GM10248 (cell line): ENCODE data around the gene COL9A2.

Experiments
- CTCF ChIA-PET: fragments of 300-600 bp; sonication (Branson Sonifier 250); formaldehyde crosslinking; extraction: SDS; loops from one replicate; lab custom pipeline; 2021; ENCODE audit warnings: antibody characterized with exemption; lab: Yijun Ruan, JAX
- POLR2A ChIA-PET: fragments of 350-650 bp; sonication (Branson Sonifier 250); formaldehyde crosslinking; extraction: SDS; loops from one replicate; lab custom pipeline; 2020; ENCODE audit warnings: antibody characterized with exemption; lab: Yijun Ruan, JAX
- DNase-seq: peaks from one replicate; pipeline ENCODE4 v3.0.0; 2012; ENCODE audit errors: extremely low spot score
- CTCF ChIP-seq: IDR thresholded peaks from 2 replicates; pipeline ENCODE4 v1.5.1; 2012; ENCODE audit warnings: mild to moderate bottlenecking, low read depth; ENCODE audit errors: extremely low read depth, missing control alignments, control extremely low read depth

The COL9A2 gene

GRCh38 chr1:40305871-40306270 is 11.2 kb downstream of the COL9A2 start:
- ChIA-PET POLR2A (no interaction called here), CTCF (interaction anchor here (1.0 to 3.1 kb wide), 3 partner anchors 10 to 153 kb away, joined by 3 to 16 read pairs (median 3); no protein-coding TSS in a partner anchor)
- DNase-seq = no peak
- no peak for TF ChIP-seq CTCF

- POLR2A ChIA-PET = interaction anchor here (0.7 kb wide), 1 partner anchor 8 kb away, joined by 5 read pairs; no protein-coding TSS in a partner anchor
- TF ChIP-seq CTCF = no peak
- CTCF ChIA-PET = interaction anchor here (0.9 to 3.1 kb wide), 5 partner anchors 10 to 163 kb away, joined by 3 to 16 read pairs (median 3); no protein-coding TSS in a partner anchor
- DNase-seq = no peak
Observed at GRCh38 chr1:40305451-40305850, 11.6 kb downstream of the COL9A2 start.

- ChIA-PET CTCF (interaction anchor here (3.1 kb wide), 1 partner anchor 12 kb away, joined by 16 read pairs; no protein-coding TSS in a partner anchor), POLR2A (no interaction called here)
- no peak for DNase-seq
- no peak for TF ChIP-seq CTCF
Observed at GRCh38 chr1:40303790-40304189, 13.3 kb downstream of the COL9A2 start.

GRCh38 chr1:40303051-40303771 is 13.9 kb downstream of the COL9A2 start:
- TF ChIP-seq CTCF = no peak
- CTCF ChIA-PET = interaction anchor here (3.1 kb wide), 1 partner anchor 12 kb away, joined by 16 read pairs; no protein-coding TSS in a partner anchor
- no peak for DNase-seq
- POLR2A ChIA-PET = no interaction called here

- POLR2A ChIA-PET = no interaction called here
- DNase-seq = no peak
- no peak for TF ChIP-seq CTCF
- CTCF ChIA-PET = no interaction called here
Observed at GRCh38 chr1:40302475-40302874, 14.6 kb downstream of the COL9A2 start.

GRCh38 chr1:40301541-40302299 is 15.4 kb downstream of the COL9A2 start:
- no peak for TF ChIP-seq CTCF
- no peak for DNase-seq
- ChIA-PET CTCF (interaction anchor here (1.1 to 1.2 kb wide), 3 partner anchors 14 to 158 kb away, joined by 3 to 6 read pairs (median 4); no protein-coding TSS in a partner anchor), POLR2A (interaction anchor here (0.5 kb wide), 1 partner anchor 148 kb away, joined by 3 read pairs; no protein-coding TSS in a partner anchor)
